Colonic mucosa (tissue), 4 donors: ENCODE measurements around the gene GNAI1. TPM values are rescaled to one million over a fixed set of nuclear protein-coding genes. Genes with fewer than 3 reads are reported as not detected.

Experiments used
- DNase-seq: peaks from one replicate; pipeline ENCODE4 v3.0.0-alpha.2; 2020
- H3K27ac ChIP-seq: fragments of 200-600 bp; one replicate; pipeline ENCODE4 v1.8.0; 2021
- H3K27me3 ChIP-seq: fragments of 200-600 bp; one replicate; pipeline ENCODE4 v1.8.0; 2021
- H3K36me3 ChIP-seq: fragments of 200-600 bp; one replicate; pipeline ENCODE4 v1.8.0; 2021
- H3K4me1 ChIP-seq: fragments of 200-600 bp; one replicate; pipeline ENCODE4 v1.8.0; 2021; ENCODE audit warnings: mild to moderate bottlenecking
- H3K4me3 ChIP-seq: fragments of 200-600 bp; one replicate; pipeline ENCODE4 v1.8.0; 2021
- H3K9ac ChIP-seq, 2 donors: one replicate each; pipeline ENCODE4 v1.7.0; 2013; ENCODE audit warnings: control low read depth in 2 of 2, low read depth in 2 of 2, low read length in 2 of 2
- H3K9me3 ChIP-seq: fragments of 200-600 bp; one replicate; pipeline ENCODE4 v1.8.0; 2021
- intact Hi-C: fragments of 100-400 bp; cut with DNase I; formaldehyde crosslinking; loops from one replicate; pipeline ENCODE4 v1.14.1; 2022
- total RNA-seq, 2 donors: library from RNA; stranded (reverse); fragmentation: NEBNext Ultra II Directional in 1 of 2; extraction: Animal tissue kit (Norgen Biotek cat#: 25700) in 1 of 2; gene quantifications; one replicate each; pipeline ENCODE4 v1.2.1, GENCODE V29; 2021
- TF ChIP-seq, protein P1 (sequence below): fragments of 200-600 bp; IDR thresholded peaks from one replicate; pipeline ENCODE4 v1.8.0; 2022; ENCODE audit warnings: antibody characterized with exemption, mild to moderate bottlenecking
- donor health status: healthy.
- donor health status: DM: no; HTN: no; CAD: no.
- donor health status: DM: no; HTN: no; CAD: no.

The GNAI1 gene
- total RNA-seq, 2 donors from 2014 or later = 13.3 to 27.1 TPM

DNA sequence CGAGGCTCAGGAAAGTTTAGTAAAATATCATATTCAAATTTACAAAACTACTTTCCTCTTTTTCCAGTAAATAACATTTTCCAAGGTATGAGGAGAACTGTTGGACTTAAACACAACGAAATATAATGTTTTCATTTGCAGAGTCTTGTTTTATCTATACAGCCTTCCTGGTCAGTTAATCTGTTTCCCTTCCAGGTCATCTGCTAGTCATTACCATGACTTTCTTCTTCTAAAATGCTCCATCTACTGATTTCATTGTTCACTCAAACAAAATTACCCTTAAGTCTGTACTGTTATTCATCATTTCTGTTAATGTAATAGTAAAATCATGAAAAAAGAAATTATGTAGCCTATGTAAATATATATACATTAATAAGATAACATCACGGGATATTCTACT is 69.8 kb downstream of the GNAI1 start:
- DNase-seq = no peak
- H3K9me3 ChIP-seq = no peaks in the 10 kb centered on the region
- intact Hi-C loops = no loop called here

DNA sequence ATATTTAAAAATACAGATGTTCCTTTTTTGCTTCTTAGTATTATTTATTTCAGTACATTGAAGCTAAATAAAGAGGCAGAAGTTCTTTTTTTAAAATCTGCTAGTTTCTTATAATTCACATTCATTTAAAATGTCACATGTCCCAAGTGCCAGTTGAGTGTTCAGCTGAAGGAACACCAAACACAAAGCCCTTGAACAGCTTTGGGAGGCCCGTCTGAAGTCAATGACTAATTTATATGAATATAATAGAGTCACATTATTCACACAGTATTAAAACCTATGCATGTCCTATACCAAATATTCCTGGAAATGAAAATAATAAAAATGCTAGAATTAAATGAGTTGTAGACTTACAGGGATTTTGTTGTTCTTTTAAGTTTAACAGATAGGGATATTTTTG is 70.3 kb downstream of the GNAI1 start:
- Histone ChIP-seq H3K4me3 (no peak overlapping the region), H3K27ac (no peak overlapping the region), H3K9me3 (no peaks in the 10 kb centered on the region), H3K27me3 (no peaks in the 10 kb centered on the region), H3K4me1 (no peaks in the 10 kb centered on the region), H3K9ac (no peak overlapping the region), H3K36me3 (no peaks in the 10 kb centered on the region)
- intact Hi-C loops = no loop called here
- no peak for DNase-seq
- TF ChIP-seq, protein P1, sequence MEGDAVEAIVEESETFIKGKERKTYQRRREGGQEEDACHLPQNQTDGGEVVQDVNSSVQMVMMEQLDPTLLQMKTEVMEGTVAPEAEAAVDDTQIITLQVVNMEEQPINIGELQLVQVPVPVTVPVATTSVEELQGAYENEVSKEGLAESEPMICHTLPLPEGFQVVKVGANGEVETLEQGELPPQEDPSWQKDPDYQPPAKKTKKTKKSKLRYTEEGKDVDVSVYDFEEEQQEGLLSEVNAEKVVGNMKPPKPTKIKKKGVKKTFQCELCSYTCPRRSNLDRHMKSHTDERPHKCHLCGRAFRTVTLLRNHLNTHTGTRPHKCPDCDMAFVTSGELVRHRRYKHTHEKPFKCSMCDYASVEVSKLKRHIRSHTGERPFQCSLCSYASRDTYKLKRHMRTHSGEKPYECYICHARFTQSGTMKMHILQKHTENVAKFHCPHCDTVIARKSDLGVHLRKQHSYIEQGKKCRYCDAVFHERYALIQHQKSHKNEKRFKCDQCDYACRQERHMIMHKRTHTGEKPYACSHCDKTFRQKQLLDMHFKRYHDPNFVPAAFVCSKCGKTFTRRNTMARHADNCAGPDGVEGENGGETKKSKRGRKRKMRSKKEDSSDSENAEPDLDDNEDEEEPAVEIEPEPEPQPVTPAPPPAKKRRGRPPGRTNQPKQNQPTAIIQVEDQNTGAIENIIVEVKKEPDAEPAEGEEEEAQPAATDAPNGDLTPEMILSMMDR = no peak

More for the DNA sequence above, 69.8 kb downstream of the GNAI1 start:
- Histone ChIP-seq H3K27ac (no peak overlapping the region), H3K36me3 (no peaks in the 10 kb centered on the region), H3K27me3 (no peaks in the 10 kb centered on the region), H3K9ac (no peak overlapping the region), H3K4me3 (no peak overlapping the region), H3K4me1 (no peaks in the 10 kb centered on the region)
- TF ChIP-seq, protein P1 = no peak

DNA sequence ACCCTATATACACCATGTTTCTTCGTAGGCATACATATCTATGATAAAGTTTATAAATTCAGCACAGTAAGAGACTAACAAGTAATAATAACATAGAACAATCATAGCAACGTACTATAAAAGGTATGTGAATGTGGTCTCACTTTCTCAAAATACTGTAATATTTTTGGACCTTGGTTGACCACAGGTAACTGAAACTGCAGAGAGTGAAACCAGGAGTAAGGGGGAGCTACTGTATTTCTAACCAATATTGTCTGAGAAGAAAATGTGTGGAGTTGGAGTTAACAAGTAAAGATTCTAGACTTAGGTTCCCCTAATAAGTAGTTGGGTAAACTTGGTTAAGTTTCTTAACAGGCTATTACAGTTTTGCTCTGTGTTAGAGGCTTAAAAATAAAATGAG is 72.1 kb downstream of the GNAI1 start:
- Histone ChIP-seq H3K9ac (no peak overlapping the region), H3K4me1 (no peaks in the 10 kb centered on the region), H3K27ac (no peak overlapping the region), H3K9me3 (no peaks in the 10 kb centered on the region), H3K27me3 (no peaks in the 10 kb centered on the region), H3K4me3 (no peak overlapping the region), H3K36me3 (no peaks in the 10 kb centered on the region)
- intact Hi-C loops = no loop called here
- TF ChIP-seq, protein P1 = no peak
- no peak for DNase-seq

DNA sequence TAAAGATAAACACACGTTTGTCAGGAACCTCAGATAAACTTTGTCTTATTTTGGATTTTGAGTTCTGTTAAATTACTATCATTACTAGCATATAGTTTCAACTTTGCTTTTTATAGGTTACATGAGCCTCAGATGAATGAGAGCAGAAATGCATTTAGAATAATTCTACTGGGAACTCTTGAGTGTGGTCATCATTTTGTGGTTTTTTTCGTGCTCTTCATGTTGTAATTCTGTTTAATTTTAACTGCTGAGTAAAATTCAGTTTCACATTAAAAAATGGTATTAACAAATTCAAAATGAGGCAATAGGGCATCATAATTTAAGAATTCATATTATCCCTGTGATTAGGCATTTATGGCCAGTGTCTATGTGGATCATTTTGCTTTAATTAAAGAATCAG is 72.9 kb downstream of the GNAI1 start:
- Histone ChIP-seq H3K27me3 (no peaks in the 10 kb centered on the region), H3K9ac (no peak overlapping the region), H3K4me1 (no peaks in the 10 kb centered on the region), H3K4me3 (no peak overlapping the region), H3K36me3 (no peaks in the 10 kb centered on the region), H3K9me3 (no peaks in the 10 kb centered on the region), H3K27ac (no peak overlapping the region)
- intact Hi-C loops = no loop called here
- DNase-seq = no peak
- TF ChIP-seq, protein P1 = no peak

DNA sequence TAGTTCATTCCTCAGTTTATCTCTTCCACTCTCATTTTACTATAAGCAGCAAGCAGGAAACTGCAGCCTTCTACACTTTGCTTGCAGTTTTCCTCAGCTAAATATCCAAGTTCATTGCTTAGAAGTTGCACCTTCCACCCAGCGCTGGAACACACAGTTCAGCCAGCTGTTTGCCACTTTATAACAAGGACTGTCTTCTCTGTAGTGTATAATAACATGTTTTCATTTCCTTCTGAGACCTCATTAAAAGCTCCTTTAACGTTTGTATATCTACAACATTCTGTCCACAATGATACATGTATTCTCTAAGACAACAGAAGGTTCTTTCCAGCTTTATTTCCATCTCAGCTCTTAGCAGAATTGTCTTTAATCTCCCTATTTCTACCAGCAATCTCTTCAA is 74.1 kb downstream of the GNAI1 start:
- H3K27me3 ChIP-seq = no peaks in the 10 kb centered on the region
- H3K4me1 ChIP-seq = no peaks in the 10 kb centered on the region
- TF ChIP-seq, protein P1 = no peak
- H3K9ac ChIP-seq = no peak overlapping the region
- H3K9me3 ChIP-seq = no peaks in the 10 kb centered on the region
- intact Hi-C loops = no loop called here
- no peaks in the 10 kb centered on the region for H3K36me3 ChIP-seq
- no peak for DNase-seq
- no peak overlapping the region for H3K4me3 ChIP-seq
- no peak overlapping the region for H3K27ac ChIP-seq

DNA sequence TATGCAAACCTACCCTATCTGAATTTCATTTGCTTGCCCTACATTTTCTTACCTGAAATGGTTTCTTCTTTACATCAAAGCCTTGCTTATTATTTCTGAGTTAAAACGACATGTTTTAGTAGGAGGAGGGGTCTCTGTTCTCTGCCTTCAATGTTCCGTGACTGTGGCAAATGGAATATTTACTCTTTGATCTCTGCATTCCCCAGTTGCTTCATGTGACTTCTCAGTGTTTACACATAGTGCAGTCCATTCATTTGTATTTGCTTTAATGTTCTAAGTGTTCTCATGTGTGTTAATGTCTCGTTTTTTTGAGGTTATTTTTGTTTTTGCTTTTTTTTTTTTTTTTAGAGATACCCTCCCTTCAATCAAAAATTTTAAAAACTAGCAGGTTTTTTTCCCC is 75.8 kb downstream of the GNAI1 start:
- DNase-seq = no peak
- no peaks in the 10 kb centered on the region for H3K4me1 ChIP-seq

More for the DNA sequence above, 75.8 kb downstream of the GNAI1 start:
- no peaks in the 10 kb centered on the region for H3K9me3 ChIP-seq
- intact Hi-C loops = no loop called here
- H3K9ac ChIP-seq = no peak overlapping the region
- no peaks in the 10 kb centered on the region for H3K27me3 ChIP-seq
- no peak overlapping the region for H3K27ac ChIP-seq
- H3K4me3 ChIP-seq = no peak overlapping the region
- H3K36me3 ChIP-seq = no peaks in the 10 kb centered on the region
- TF ChIP-seq, protein P1 = no peak
